Fibroblast of lung (primary cell): ENCODE data around the gene PCDHGA1. TPM values are rescaled to one million over a fixed set of nuclear protein-coding genes. Genes with fewer than 3 reads are reported as not detected.
A peak's percentile ranks its signal among the peaks of the same experiment; 100 is the strongest.

Experiments
- DNase-seq, 2 donors: peaks; one replicate each; pipeline versions ENCODE4 v3.0.0 to v3.0.0-alpha.2; 2010; ENCODE audit warnings: low read depth in 2 of 2
- H2AFZ ChIP-seq: 2 replicates; pipeline ENCODE4 v1.5.1; 2012; ENCODE audit warnings: low read length, control low read depth, inconsistent platforms
- H3K27ac ChIP-seq: 2 replicates; pipeline ENCODE4 v1.5.1; 2011; ENCODE audit warnings: low read length, control low read depth; ENCODE audit not compliant: insufficient read depth
- H3K27me3 ChIP-seq: 2 replicates; pipeline ENCODE4 v1.5.1; 2011; ENCODE audit warnings: mild to moderate bottlenecking, low read length; ENCODE audit not compliant: control insufficient read depth, insufficient read depth
- H3K36me3 ChIP-seq: 2 replicates; pipeline ENCODE4 v1.5.1; 2011; ENCODE audit warnings: low read length; ENCODE audit not compliant: control insufficient read depth, insufficient read depth
- H3K4me1 ChIP-seq: 2 replicates; pipeline ENCODE4 v1.5.1; 2011; ENCODE audit warnings: low read length; ENCODE audit not compliant: control insufficient read depth, insufficient read depth; ENCODE audit errors: extremely low read depth
- H3K4me2 ChIP-seq: 2 replicates; pipeline ENCODE4 v1.5.1; 2011; ENCODE audit warnings: low read length, control low read depth; ENCODE audit not compliant: insufficient read depth; ENCODE audit errors: extremely low read depth
- H3K4me3 ChIP-seq, 4 experiments: fragments of 200-600 bp in 1 of 4; sonication (generic) in 1 of 4; replicated peaks in 1 of 4; 2 replicates each; pipeline ENCODE4 v1.5.1; 2011 to 2016; ENCODE audit warnings: low read length in 4 of 4, low read depth in 3 of 4, mild to moderate bottlenecking in 3 of 4, control low read depth in 2 of 4, inconsistent platforms in 1 of 4, mixed read lengths in 1 of 4; ENCODE audit not compliant: insufficient read depth in 1 of 4; ENCODE audit errors: control extremely low read depth in 1 of 4
- H3K79me2 ChIP-seq: 2 replicates; pipeline ENCODE4 v1.5.1; 2012; ENCODE audit warnings: mild to moderate bottlenecking, low read length, inconsistent platforms; ENCODE audit not compliant: control insufficient read depth, insufficient read depth
- H3K9ac ChIP-seq: 2 replicates; pipeline ENCODE4 v1.5.1; 2011; ENCODE audit warnings: mild to moderate bottlenecking, low read length, control low read depth; ENCODE audit not compliant: insufficient read depth
- H3K9me3 ChIP-seq: 2 replicates; pipeline ENCODE4 v1.5.1; 2012; ENCODE audit warnings: low read depth, low read length; ENCODE audit not compliant: control insufficient read depth, insufficient read depth
- H4K20me1 ChIP-seq: 2 replicates; pipeline ENCODE4 v1.5.1; 2011; ENCODE audit warnings: low read length; ENCODE audit not compliant: control insufficient read depth, insufficient read depth; ENCODE audit errors: extremely low read depth
- CTCF ChIP-seq, 2 donors: IDR thresholded peaks in 1 of 2; conservative IDR thresholded peaks in 1 of 2; 1 replicate in 1 of 2; 2 replicates in 1 of 2; pipeline ENCODE4 v1.5.1; 2011 to 2012; ENCODE audit warnings: low read length in 2 of 2, control low read depth in 1 of 2, inconsistent platforms in 1 of 2, low read depth in 1 of 2, mild to moderate bottlenecking in 1 of 2
- EZH2 ChIP-seq: IDR thresholded peaks from 2 replicates; pipeline ENCODE4 v1.5.1; 2012; ENCODE audit warnings: low read length, control low read depth, mild to moderate bottlenecking; ENCODE audit errors: missing control alignments
- polyA plus RNA-seq, 2 donors: library from polyadenylated mRNA; depleted of rRNA in 1 of 2; stranded (reverse) in 1 of 2; unstranded in 1 of 2; fragments of >200 nt; gene quantifications; 2 replicates each; pipeline ENCODE4 v1.2.1, GENCODE V29; 2011 to 2012; ENCODE audit warnings: missing spikeins in 1 of 2
- total RNA-seq: library from RNA; depleted of rRNA; stranded (reverse); fragments of >200 nt; gene quantifications from 2 replicates; pipeline ENCODE4 v1.2.1, GENCODE V29; 2014

Gene PCDHGA1
- total and polyA plus RNA-seq, 2 donors (not counting 1 experiment from before 2014, with no cell fraction given), result 1.6 to 1.8 TPM

- Histone ChIP-seq H3K79me2 (no peaks in the 10 kb centered on the region), H2AFZ (no peak overlapping the region), H3K9ac (no peak overlapping the region), H3K9me3 (peaks cover 6% of the 10 kb centered on the region), H3K4me2 (no peak overlapping the region), H3K27ac (no peak overlapping the region), H3K36me3 (no peaks in the 10 kb centered on the region), H3K4me3 (no peak overlapping the region), H3K27me3 (peaks cover 3% of the 10 kb centered on the region), H4K20me1 (no peaks in the 10 kb centered on the region), H3K4me1 (no peaks in the 10 kb centered on the region)
- TF ChIP-seq CTCF (conservative IDR thresholded peaks at IDR 0.05 in 1 of 2, IDR thresholded peaks at IDR 0.05 in 1 of 2; ENCODE audit: low read depth in 1 of 2, low read length in 2 of 2) (no peak), EZH2 (no peak)
- no peak for DNase-seq
Measured at GRCh38 chr5:141409598-141410306, 79.4 kb downstream of the PCDHGA1 start.

GRCh38 chr5:141411575-141411974 lies 81.3 kb downstream of the PCDHGA1 start:
- no peaks in the 10 kb centered on the region for H3K79me2 ChIP-seq
- H2AFZ ChIP-seq, result no peak overlapping the region
- no peak for TF ChIP-seq CTCF (conservative IDR thresholded peaks at IDR 0.05 in 1 of 2, IDR thresholded peaks at IDR 0.05 in 1 of 2; ENCODE audit: low read depth in 1 of 2, low read length in 2 of 2)
- no peak for TF ChIP-seq EZH2
- H3K4me2 ChIP-seq, result peak overlapping the region; percentile 13
- no peak overlapping the region for H3K9ac ChIP-seq
- H3K36me3 ChIP-seq, result no peaks in the 10 kb centered on the region
- no peak overlapping the region for H3K27ac ChIP-seq
- H3K4me1 ChIP-seq, result no peaks in the 10 kb centered on the region
- no peak overlapping the region for H3K4me3 ChIP-seq
- peaks cover 6% of the 10 kb centered on the region for H3K9me3 ChIP-seq
- no peaks in the 10 kb centered on the region for H4K20me1 ChIP-seq
- H3K27me3 ChIP-seq, result peaks cover 3% of the 10 kb centered on the region
- DNase-seq, result no peak

- Histone ChIP-seq H4K20me1 (no peaks in the 10 kb centered on the region), H3K27me3 (peaks cover 3% of the 10 kb centered on the region), H3K79me2 (no peaks in the 10 kb centered on the region), H3K4me3 (peak within 1 kb of the TSS; percentile 26 to 69 (median 46)), H3K4me1 (no peaks in the 10 kb centered on the region), H3K9me3 (peaks cover 6% of the 10 kb centered on the region), H3K4me2 (peak within 1 kb of the TSS; percentile 68), H3K36me3 (no peaks in the 10 kb centered on the region), H2AFZ (no peak within 1 kb of the TSS), H3K27ac (no peak within 1 kb of the TSS), H3K9ac (no peak within 1 kb of the TSS)
- peak; percentile 65 to 81 for DNase-seq
- TF ChIP-seq CTCF (conservative IDR thresholded peaks at IDR 0.05 in 1 of 2, IDR thresholded peaks at IDR 0.05 in 1 of 2; ENCODE audit: low read depth in 1 of 2, low read length in 2 of 2) (peak; percentile 58 to 68), EZH2 (no peak)
Measured at GRCh38 chr5:141412854-141413539, 82.7 kb downstream of the PCDHGA1 start, which contains the start of gene PCDHGA10. TSS of gene PCDHGA10 (plus strand) at chr5:141412987. CDS start at chr5:141413176, 189 bp downstream.
